Adipocyte (in vitro differentiated cells): ENCODE results near the gene INPP4A.

ENCODE experiments used
- DNase-seq: peaks from one replicate; pipeline ENCODE4 v3.0.0-alpha.2; 2015; ENCODE audit warnings: low read depth
- H3K27me3 ChIP-seq: replicated peaks from 2 replicates; pipeline ENCODE4 v1.7.0; 2013; ENCODE audit warnings: mild to moderate bottlenecking, low read length, moderate library complexity; ENCODE audit not compliant: control insufficient read depth, insufficient read depth
- H3K36me3 ChIP-seq: 2 replicates; pipeline ENCODE4 v1.7.0; 2013; ENCODE audit warnings: low read length, mild to moderate bottlenecking, moderate library complexity; ENCODE audit not compliant: control insufficient read depth, insufficient read depth, severe bottlenecking
- H3K4me1 ChIP-seq: 2 replicates; pipeline ENCODE4 v1.7.0; 2013; ENCODE audit warnings: mild to moderate bottlenecking, low read length, moderate library complexity; ENCODE audit not compliant: control insufficient read depth, insufficient read depth
- H3K4me3 ChIP-seq: 2 replicates; pipeline ENCODE4 v1.7.0; 2013; ENCODE audit warnings: mild to moderate bottlenecking, low read length, moderate library complexity
- H3K9ac ChIP-seq: 2 replicates; pipeline ENCODE4 v1.7.0; 2013; ENCODE audit warnings: mild to moderate bottlenecking, low read length, moderate library complexity
- H3K9me3 ChIP-seq: 2 replicates; pipeline ENCODE4 v1.7.0; 2013; ENCODE audit warnings: mild to moderate bottlenecking, low read length, moderate library complexity; ENCODE audit not compliant: control insufficient read depth

INPP4A gene

GRCh38 chr2:98564541-98565132, 120.0 kb downstream of the INPP4A start:
- Histone ChIP-seq H3K27me3 (no peaks in the 10 kb centered on the region), H3K4me1 (peaks cover 5% of the 10 kb centered on the region), H3K9me3 (no peaks in the 10 kb centered on the region), H3K36me3 (peaks cover 39% of the 10 kb centered on the region), H3K9ac (no peak overlapping the region), H3K4me3 (no peak overlapping the region)
- no peak for DNase-seq

- Histone ChIP-seq H3K27me3 (no peaks in the 10 kb centered on the region), H3K36me3 (peaks cover 46% of the 10 kb centered on the region), H3K9me3 (no peaks in the 10 kb centered on the region), H3K9ac (no peak overlapping the region), H3K4me1 (no peaks in the 10 kb centered on the region), H3K4me3 (no peak overlapping the region)
- DNase-seq: no peak
Measured at GRCh38 chr2:98565286-98565860, 120.7 kb downstream of the INPP4A start.

GRCh38 chr2:98565941-98566340, 121.3 kb downstream of the INPP4A start:
- H3K4me1 ChIP-seq: no peaks in the 10 kb centered on the region
- peaks cover 48% of the 10 kb centered on the region for H3K36me3 ChIP-seq
- H3K9ac ChIP-seq: no peak overlapping the region
- no peaks in the 10 kb centered on the region for H3K9me3 ChIP-seq
- H3K27me3 ChIP-seq: no peaks in the 10 kb centered on the region
- DNase-seq: no peak
- H3K4me3 ChIP-seq: no peak overlapping the region

- H3K9me3 ChIP-seq: no peaks in the 10 kb centered on the region
- H3K36me3 ChIP-seq: peaks cover 48% of the 10 kb centered on the region
- peak; percentile 66 for DNase-seq
- no peaks in the 10 kb centered on the region for H3K4me1 ChIP-seq
- H3K4me3 ChIP-seq: no peak overlapping the region
- H3K9ac ChIP-seq: no peak overlapping the region
- no peaks in the 10 kb centered on the region for H3K27me3 ChIP-seq
Measured at GRCh38 chr2:98568161-98568956, 123.7 kb downstream of the INPP4A start.

- Histone ChIP-seq H3K4me1 (no peaks in the 10 kb centered on the region), H3K9me3 (no peaks in the 10 kb centered on the region), H3K4me3 (no peak overlapping the region), H3K9ac (no peak overlapping the region), H3K27me3 (no peaks in the 10 kb centered on the region), H3K36me3 (peaks cover 47% of the 10 kb centered on the region)
- DNase-seq: peak; percentile 20
Measured at GRCh38 chr2:98569197-98569793, 124.6 kb downstream of the INPP4A start.

GRCh38 chr2:98569915-98570314, 125.3 kb downstream of the INPP4A start:
- H3K36me3 ChIP-seq: peaks cover 41% of the 10 kb centered on the region
- H3K27me3 ChIP-seq: no peaks in the 10 kb centered on the region
- no peaks in the 10 kb centered on the region for H3K9me3 ChIP-seq
- no peak overlapping the region for H3K9ac ChIP-seq
- DNase-seq: no peak
- H3K4me1 ChIP-seq: no peaks in the 10 kb centered on the region
- no peak overlapping the region for H3K4me3 ChIP-seq

GRCh38 chr2:98570356-98570755, 125.7 kb downstream of the INPP4A start:
- Histone ChIP-seq H3K27me3 (no peaks in the 10 kb centered on the region), H3K9me3 (no peaks in the 10 kb centered on the region), H3K4me1 (no peaks in the 10 kb centered on the region), H3K9ac (no peak overlapping the region), H3K4me3 (no peak overlapping the region), H3K36me3 (peaks cover 37% of the 10 kb centered on the region)
- no peak for DNase-seq

- H3K27me3 ChIP-seq: no peaks in the 10 kb centered on the region
- H3K9me3 ChIP-seq: no peaks in the 10 kb centered on the region
- no peak overlapping the region for H3K9ac ChIP-seq
- no peaks in the 10 kb centered on the region for H3K4me1 ChIP-seq
- peaks cover 31% of the 10 kb centered on the region for H3K36me3 ChIP-seq
- H3K4me3 ChIP-seq: no peak overlapping the region
- DNase-seq: no peak
Measured at GRCh38 chr2:98571121-98571701, 126.6 kb downstream of the INPP4A start.

- no peak overlapping the region for H3K9ac ChIP-seq
- no peak overlapping the region for H3K4me3 ChIP-seq
- no peaks in the 10 kb centered on the region for H3K9me3 ChIP-seq
- peaks cover 31% of the 10 kb centered on the region for H3K36me3 ChIP-seq
- H3K27me3 ChIP-seq: no peaks in the 10 kb centered on the region
- H3K4me1 ChIP-seq: no peaks in the 10 kb centered on the region
- no peak for DNase-seq
Measured at GRCh38 chr2:98571796-98572195, 127.1 kb downstream of the INPP4A start.

- no peaks in the 10 kb centered on the region for H3K27me3 ChIP-seq
- H3K36me3 ChIP-seq: peaks cover 34% of the 10 kb centered on the region
- no peaks in the 10 kb centered on the region for H3K4me1 ChIP-seq
- no peak overlapping the region for H3K4me3 ChIP-seq
- no peak for DNase-seq
- H3K9me3 ChIP-seq: no peaks in the 10 kb centered on the region
- no peak overlapping the region for H3K9ac ChIP-seq
Measured at GRCh38 chr2:98572211-98572610, 127.6 kb downstream of the INPP4A start.

GRCh38 chr2:98572676-98573075, 128.0 kb downstream of the INPP4A start:
- Histone ChIP-seq H3K36me3 (peaks cover 38% of the 10 kb centered on the region), H3K9me3 (no peaks in the 10 kb centered on the region), H3K4me3 (no peak overlapping the region), H3K9ac (no peak overlapping the region), H3K27me3 (no peaks in the 10 kb centered on the region), H3K4me1 (no peaks in the 10 kb centered on the region)
- no peak for DNase-seq
